ENCODE data around the gene GRID2.

- no peak for TF ChIP-seq CTCF (IDR thresholded peaks at IDR 0.05; ENCODE audit: low read depth, low read length, missing input control)
- no peak for TF ChIP-seq REST (IDR thresholded peaks at IDR 0.05)
- TF ChIP-seq TAF1 (conservative IDR thresholded peaks at IDR 0.05) = no peak
- TF ChIP-seq SP1 (IDR thresholded peaks at IDR 0.05) = no peak
- no peak for TF ChIP-seq HNF4A (conservative IDR thresholded peaks at IDR 0.05)
- no peak for TF ChIP-seq HNF4G (IDR thresholded peaks at IDR 0.05)
- no peak for TF ChIP-seq GABPA (IDR thresholded peaks at IDR 0.05 in 1 of 2, conservative IDR thresholded peaks at IDR 0.05 in 1 of 2)
- TF ChIP-seq EGR1 (IDR thresholded peaks at IDR 0.05; ENCODE audit: low read depth in 2 of 2) = no peak
- no peak for TF ChIP-seq MAX (IDR thresholded peaks at IDR 0.05)
- TF ChIP-seq RXRA (IDR thresholded peaks at IDR 0.05) = no peak
These were observed 883.1 kb downstream of the GRID2 start for GRCh38 chr4:93186846-93187245.

Data from liver (tissue), 3 donors.